HL-60/S4 treated with retinoic acid at 250 ng/mL for 4 days and 3 days (cell line): ENCODE results near the gene PLS3.

Experiments used
- in situ Hi-C: fragments of 300-500 bp; cut with MboI; formaldehyde crosslinking; loops from 2 replicates; pipeline ENCODE4 v1.7.0; 2022; ENCODE audit warnings: low sequenced_read_pairs

PLS3 gene

GRCh38 chrX:115564243-115564642, 3.3 kb downstream of the PLS3 start:
- in situ Hi-C loops: no loop called here

GRCh38 chrX:115565888-115566287, 4.9 kb downstream of the PLS3 start:
- in situ Hi-C loops: no loop called here

GRCh38 chrX:115571712-115572111, 10.7 kb downstream of the PLS3 start:
- in situ Hi-C loops: no loop called here

- in situ Hi-C loops: no loop called here
Measured at GRCh38 chrX:115573185-115573584, 12.2 kb downstream of the PLS3 start.

GRCh38 chrX:115576676-115577075, 15.7 kb downstream of the PLS3 start:
- in situ Hi-C loops: no loop called here

- in situ Hi-C loops: no loop called here
Measured at GRCh38 chrX:115579327-115579726, 18.4 kb downstream of the PLS3 start.

- in situ Hi-C loops: no loop called here
Measured at GRCh38 chrX:115579786-115580294, 18.9 kb downstream of the PLS3 start.

GRCh38 chrX:115581759-115582615, 21.0 kb downstream of the PLS3 start:
- in situ Hi-C loops: no loop called here

- in situ Hi-C loops: no loop called here
Measured at GRCh38 chrX:115582616-115583495, 21.9 kb downstream of the PLS3 start.

GRCh38 chrX:115583496-115584004, 22.6 kb downstream of the PLS3 start:
- in situ Hi-C loops: no loop called here

- in situ Hi-C loops: no loop called here
Measured at GRCh38 chrX:115584696-115585095, 23.7 kb downstream of the PLS3 start.

GRCh38 chrX:115588179-115588578, 27.2 kb downstream of the PLS3 start:
- in situ Hi-C loops: no loop called here

- in situ Hi-C loops: no loop called here
Measured at GRCh38 chrX:115589419-115589818, 28.4 kb downstream of the PLS3 start.

- in situ Hi-C loops: no loop called here
Measured at GRCh38 chrX:115591420-115591819, 30.4 kb downstream of the PLS3 start.

- in situ Hi-C loops: no loop called here
Measured at GRCh38 chrX:115591856-115592842, 31.2 kb downstream of the PLS3 start.

GRCh38 chrX:115592997-115593734, 32.2 kb downstream of the PLS3 start:
- in situ Hi-C loops: no loop called here

GRCh38 chrX:115595049-115595448, 34.1 kb downstream of the PLS3 start:
- in situ Hi-C loops: no loop called here

- in situ Hi-C loops: no loop called here
Measured at GRCh38 chrX:115598556-115598955, 37.6 kb downstream of the PLS3 start.

GRCh38 chrX:115602308-115602707, 41.3 kb downstream of the PLS3 start:
- in situ Hi-C loops: no loop called here
